Prostate gland (tissue), 2 donors: ENCODE measurements around the gene MAT2B.

Source experiments
- CTCF ChIP-seq, 4 experiments: fragments of 200-600 bp in 2 of 4; fragments of 450-650 bp in 2 of 4; sonication (generic) in 2 of 4; IDR thresholded peaks; 1 replicate in 3 of 4; 2 replicates in 1 of 4; pipeline ENCODE4 v1.5.1; 2016 to 2019; ENCODE audit warnings: antibody characterized with exemption in 4 of 4, mild to moderate bottlenecking in 2 of 4, moderate library complexity in 2 of 4
- POLR2AphosphoS5 ChIP-seq: sonication (generic); formaldehyde crosslinking; IDR thresholded peaks from one replicate; pipeline ENCODE4 v1.6.1; 2017; ENCODE audit warnings: antibody characterized with exemption

- TF ChIP-seq CTCF (IDR thresholded peaks at IDR 0.05) (no peak), POLR2AphosphoS5 (no peak)
These were observed 37.4 kb downstream of the MAT2B start for GRCh38 chr5:163542771-163543170.
